ENCODE data around the gene NUDT15.

DNA sequence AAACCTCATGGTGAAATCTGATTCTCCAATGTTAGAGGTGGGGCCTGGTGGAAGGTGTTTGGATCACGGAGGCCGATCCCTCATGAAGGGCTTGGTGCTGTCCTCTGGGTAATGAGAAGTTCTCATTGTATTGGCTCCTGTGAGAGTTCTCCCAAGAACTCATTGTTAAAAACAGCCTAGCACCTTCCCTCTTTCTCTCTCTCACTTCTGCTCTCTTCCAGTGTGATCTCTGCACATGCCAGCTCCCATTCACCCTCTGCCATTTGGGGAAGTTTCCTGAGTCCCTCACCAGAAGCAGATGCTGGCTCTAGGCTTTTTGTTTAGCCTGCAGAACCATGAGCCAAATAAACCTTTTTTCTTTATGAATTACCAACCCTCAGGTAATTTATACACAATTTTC is 33.3 kb upstream of the NUDT15 start:
- TF ChIP-seq, protein P1, sequence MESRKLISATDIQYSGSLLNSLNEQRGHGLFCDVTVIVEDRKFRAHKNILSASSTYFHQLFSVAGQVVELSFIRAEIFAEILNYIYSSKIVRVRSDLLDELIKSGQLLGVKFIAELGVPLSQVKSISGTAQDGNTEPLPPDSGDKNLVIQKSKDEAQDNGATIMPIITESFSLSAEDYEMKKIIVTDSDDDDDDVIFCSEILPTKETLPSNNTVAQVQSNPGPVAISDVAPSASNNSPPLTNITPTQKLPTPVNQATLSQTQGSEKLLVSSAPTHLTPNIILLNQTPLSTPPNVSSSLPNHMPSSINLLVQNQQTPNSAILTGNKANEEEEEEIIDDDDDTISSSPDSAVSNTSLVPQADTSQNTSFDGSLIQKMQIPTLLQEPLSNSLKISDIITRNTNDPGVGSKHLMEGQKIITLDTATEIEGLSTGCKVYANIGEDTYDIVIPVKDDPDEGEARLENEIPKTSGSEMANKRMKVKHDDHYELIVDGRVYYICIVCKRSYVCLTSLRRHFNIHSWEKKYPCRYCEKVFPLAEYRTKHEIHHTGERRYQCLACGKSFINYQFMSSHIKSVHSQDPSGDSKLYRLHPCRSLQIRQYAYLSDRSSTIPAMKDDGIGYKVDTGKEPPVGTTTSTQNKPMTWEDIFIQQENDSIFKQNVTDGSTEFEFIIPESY (IDR thresholded peaks at IDR 0.05; ENCODE audit: extremely low read depth, insufficient replicate concordance, low read length): no peak
- TF ChIP-seq, protein P2, sequence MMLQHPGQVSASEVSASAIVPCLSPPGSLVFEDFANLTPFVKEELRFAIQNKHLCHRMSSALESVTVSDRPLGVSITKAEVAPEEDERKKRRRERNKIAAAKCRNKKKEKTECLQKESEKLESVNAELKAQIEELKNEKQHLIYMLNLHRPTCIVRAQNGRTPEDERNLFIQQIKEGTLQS (IDR thresholded peaks at IDR 0.05): no peak
- TF ChIP-seq, protein P3, sequence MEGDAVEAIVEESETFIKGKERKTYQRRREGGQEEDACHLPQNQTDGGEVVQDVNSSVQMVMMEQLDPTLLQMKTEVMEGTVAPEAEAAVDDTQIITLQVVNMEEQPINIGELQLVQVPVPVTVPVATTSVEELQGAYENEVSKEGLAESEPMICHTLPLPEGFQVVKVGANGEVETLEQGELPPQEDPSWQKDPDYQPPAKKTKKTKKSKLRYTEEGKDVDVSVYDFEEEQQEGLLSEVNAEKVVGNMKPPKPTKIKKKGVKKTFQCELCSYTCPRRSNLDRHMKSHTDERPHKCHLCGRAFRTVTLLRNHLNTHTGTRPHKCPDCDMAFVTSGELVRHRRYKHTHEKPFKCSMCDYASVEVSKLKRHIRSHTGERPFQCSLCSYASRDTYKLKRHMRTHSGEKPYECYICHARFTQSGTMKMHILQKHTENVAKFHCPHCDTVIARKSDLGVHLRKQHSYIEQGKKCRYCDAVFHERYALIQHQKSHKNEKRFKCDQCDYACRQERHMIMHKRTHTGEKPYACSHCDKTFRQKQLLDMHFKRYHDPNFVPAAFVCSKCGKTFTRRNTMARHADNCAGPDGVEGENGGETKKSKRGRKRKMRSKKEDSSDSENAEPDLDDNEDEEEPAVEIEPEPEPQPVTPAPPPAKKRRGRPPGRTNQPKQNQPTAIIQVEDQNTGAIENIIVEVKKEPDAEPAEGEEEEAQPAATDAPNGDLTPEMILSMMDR (IDR thresholded peaks at IDR 0.05 in 2 of 3, conservative IDR thresholded peaks at IDR 0.05 in 1 of 3; ENCODE audit: borderline replicate concordance in 1 of 3, insufficient read depth in 1 of 3, low read depth in 2 of 3, low read length in 2 of 3): no peak
- TF ChIP-seq SP1 (IDR thresholded peaks at IDR 0.05; ENCODE audit: low read depth) (no peak), RAD21 (IDR thresholded peaks at IDR 0.05; ENCODE audit: low read depth) (no peak), POLR2A (IDR thresholded peaks at IDR 0.05; ENCODE audit: borderline replicate concordance, extremely low read depth, insufficient read depth, insufficient read length) (no peak), CEBPB (IDR thresholded peaks at IDR 0.05; ENCODE audit: low read depth) (no peak)
